ENCODE measurements around the gene TAF6. TPM values are rescaled to one million over a fixed set of nuclear protein-coding genes. Genes with fewer than 3 reads are reported as not detected.
"Not testable (repeated sequence)": the region's sequence is repeated elsewhere in the genome, so short reads cannot be mapped to it uniquely, and the experiment has no call there.

Gene TAF6
- total RNA-seq, 1 experiment from 2014 or later, result 34.3 TPM

- H3K9me2 ChIP-seq (replicated peaks; ENCODE audit: insufficient read depth, low read length); H3K27me3 ChIP-seq (ENCODE audit: low read length); H3K4me3 ChIP-seq (ENCODE audit: low read length); H2AFZ ChIP-seq (ENCODE audit: low read length); H4K20me1 ChIP-seq (ENCODE audit: insufficient read depth, low read depth, low read length); H3K9ac ChIP-seq (ENCODE audit: low read length); H3K36me3 ChIP-seq (ENCODE audit: insufficient read depth, low read length); H3K4me2 ChIP-seq (ENCODE audit: low read depth, low read length, poor library complexity, severe bottlenecking); H3K27ac ChIP-seq (ENCODE audit: low read length); DNase-seq; H3K9me3 ChIP-seq (ENCODE audit: low read length): not testable (repeated sequence)
- Histone ChIP-seq H3K79me2 (ENCODE audit: low read length) (peaks cover 21% of the 10 kb centered on the region), H3K4me1 (ENCODE audit: low read length) (peaks cover 15% of the 10 kb centered on the region)
Observed at GRCh38 chr7:100146350-100146749, 27.2 kb upstream of the TAF6 start.

GRCh38 chr7:100142461-100142860 lies 23.3 kb upstream of the TAF6 start:
- H3K27ac ChIP-seq (ENCODE audit: low read length), result no peak overlapping the region
- no peak overlapping the region for H3K4me3 ChIP-seq (ENCODE audit: low read length)
- H3K36me3 ChIP-seq (ENCODE audit: insufficient read depth, low read length), result no peaks in the 10 kb centered on the region
- H3K4me1 ChIP-seq (ENCODE audit: low read length), result peaks cover 8% of the 10 kb centered on the region
- no peak overlapping the region for H3K9ac ChIP-seq (ENCODE audit: low read length)
- H3K79me2 ChIP-seq (ENCODE audit: low read length), result no peaks in the 10 kb centered on the region
- no peak overlapping the region for H3K4me2 ChIP-seq (ENCODE audit: low read depth, low read length, poor library complexity, severe bottlenecking)
- no peak for DNase-seq
- no peaks in the 10 kb centered on the region for H3K9me3 ChIP-seq (ENCODE audit: low read length)
- no peaks in the 10 kb centered on the region for H3K9me2 ChIP-seq (replicated peaks; ENCODE audit: insufficient read depth, low read length)
- H2AFZ ChIP-seq (ENCODE audit: low read length), result no peak overlapping the region
- no peaks in the 10 kb centered on the region for H3K27me3 ChIP-seq (ENCODE audit: low read length)
- no peaks in the 10 kb centered on the region for H4K20me1 ChIP-seq (ENCODE audit: insufficient read depth, low read depth, low read length)

- no peak overlapping the region for H3K4me2 ChIP-seq (ENCODE audit: low read depth, low read length, poor library complexity, severe bottlenecking)
- H3K4me3 ChIP-seq (ENCODE audit: low read length), result no peak overlapping the region
- H3K9me3 ChIP-seq (ENCODE audit: low read length), result no peaks in the 10 kb centered on the region
- H4K20me1 ChIP-seq (ENCODE audit: insufficient read depth, low read depth, low read length), result no peaks in the 10 kb centered on the region
- peaks cover 8% of the 10 kb centered on the region for H3K4me1 ChIP-seq (ENCODE audit: low read length)
- no peak overlapping the region for H2AFZ ChIP-seq (ENCODE audit: low read length)
- H3K9me2 ChIP-seq (replicated peaks; ENCODE audit: insufficient read depth, low read length), result no peaks in the 10 kb centered on the region
- H3K36me3 ChIP-seq (ENCODE audit: insufficient read depth, low read length), result no peaks in the 10 kb centered on the region
- DNase-seq, result no peak
- no peaks in the 10 kb centered on the region for H3K79me2 ChIP-seq (ENCODE audit: low read length)
- no peak overlapping the region for H3K9ac ChIP-seq (ENCODE audit: low read length)
- no peak overlapping the region for H3K27ac ChIP-seq (ENCODE audit: low read length)
- H3K27me3 ChIP-seq (ENCODE audit: low read length), result no peaks in the 10 kb centered on the region
Observed at GRCh38 chr7:100141555-100141949, 22.4 kb upstream of the TAF6 start.

- Histone ChIP-seq H3K27me3 (ENCODE audit: low read length) (no peaks in the 10 kb centered on the region), H3K79me2 (ENCODE audit: low read length) (no peaks in the 10 kb centered on the region), H3K36me3 (ENCODE audit: insufficient read depth, low read length) (no peaks in the 10 kb centered on the region), H3K4me3 (ENCODE audit: low read length) (no peak overlapping the region), H3K4me2 (ENCODE audit: low read depth, low read length, poor library complexity, severe bottlenecking) (peak overlapping the region; percentile 36), H3K4me1 (ENCODE audit: low read length) (peaks cover 8% of the 10 kb centered on the region), H3K9me3 (ENCODE audit: low read length) (no peaks in the 10 kb centered on the region), H3K27ac (ENCODE audit: low read length) (no peak overlapping the region), H4K20me1 (ENCODE audit: insufficient read depth, low read depth, low read length) (no peaks in the 10 kb centered on the region), H3K9ac (ENCODE audit: low read length) (no peak overlapping the region), H3K9me2 (replicated peaks; ENCODE audit: insufficient read depth, low read length) (no peaks in the 10 kb centered on the region), H2AFZ (ENCODE audit: low read length) (no peak overlapping the region)
- DNase-seq, result no peak
Observed at GRCh38 chr7:100137851-100138760, 18.9 kb upstream of the TAF6 start.

- no peaks in the 10 kb centered on the region for H3K9me2 ChIP-seq (replicated peaks; ENCODE audit: insufficient read depth, low read length)
- DNase-seq, result peak; percentile 83
- no peaks in the 10 kb centered on the region for H3K9me3 ChIP-seq (ENCODE audit: low read length)
- H3K4me1 ChIP-seq (ENCODE audit: low read length), result peaks cover 12% of the 10 kb centered on the region
- H3K4me2 ChIP-seq (ENCODE audit: low read depth, low read length, poor library complexity, severe bottlenecking), result no peak overlapping the region
- no peak overlapping the region for H3K27ac ChIP-seq (ENCODE audit: low read length)
- H3K4me3 ChIP-seq (ENCODE audit: low read length), result no peak overlapping the region
- no peak overlapping the region for H3K9ac ChIP-seq (ENCODE audit: low read length)
- no peaks in the 10 kb centered on the region for H3K27me3 ChIP-seq (ENCODE audit: low read length)
- H3K79me2 ChIP-seq (ENCODE audit: low read length), result no peaks in the 10 kb centered on the region
- no peaks in the 10 kb centered on the region for H3K36me3 ChIP-seq (ENCODE audit: insufficient read depth, low read length)
- H4K20me1 ChIP-seq (ENCODE audit: insufficient read depth, low read depth, low read length), result no peaks in the 10 kb centered on the region
- no peak overlapping the region for H2AFZ ChIP-seq (ENCODE audit: low read length)
Observed at GRCh38 chr7:100132697-100133151, 13.6 kb upstream of the TAF6 start.

GRCh38 chr7:100132126-100132525 lies 13.0 kb upstream of the TAF6 start:
- H3K36me3 ChIP-seq (ENCODE audit: insufficient read depth, low read length), result no peaks in the 10 kb centered on the region
- H3K4me1 ChIP-seq (ENCODE audit: low read length), result peaks cover 17% of the 10 kb centered on the region
- H3K9ac ChIP-seq (ENCODE audit: low read length), result no peak overlapping the region
- no peaks in the 10 kb centered on the region for H3K27me3 ChIP-seq (ENCODE audit: low read length)
- H3K4me2 ChIP-seq (ENCODE audit: low read depth, low read length, poor library complexity, severe bottlenecking), result no peak overlapping the region
- H3K9me2 ChIP-seq (replicated peaks; ENCODE audit: insufficient read depth, low read length), result no peaks in the 10 kb centered on the region
- H2AFZ ChIP-seq (ENCODE audit: low read length), result no peak overlapping the region
- no peak overlapping the region for H3K4me3 ChIP-seq (ENCODE audit: low read length)
- no peak overlapping the region for H3K27ac ChIP-seq (ENCODE audit: low read length)
- no peaks in the 10 kb centered on the region for H4K20me1 ChIP-seq (ENCODE audit: insufficient read depth, low read depth, low read length)
- no peak for DNase-seq
- no peaks in the 10 kb centered on the region for H3K79me2 ChIP-seq (ENCODE audit: low read length)
- H3K9me3 ChIP-seq (ENCODE audit: low read length), result no peaks in the 10 kb centered on the region

- H3K9me2 ChIP-seq (replicated peaks; ENCODE audit: insufficient read depth, low read length), result no peaks in the 10 kb centered on the region
- peak overlapping the region; percentile 79 for H2AFZ ChIP-seq (ENCODE audit: low read length)
- peak; percentile 88 for DNase-seq
- peak overlapping the region; percentile 57 for H3K4me2 ChIP-seq (ENCODE audit: low read depth, low read length, poor library complexity, severe bottlenecking)
- no peaks in the 10 kb centered on the region for H4K20me1 ChIP-seq (ENCODE audit: insufficient read depth, low read depth, low read length)
- H3K27me3 ChIP-seq (ENCODE audit: low read length), result no peaks in the 10 kb centered on the region
- no peak overlapping the region for H3K4me3 ChIP-seq (ENCODE audit: low read length)
- no peak overlapping the region for H3K27ac ChIP-seq (ENCODE audit: low read length)
- peaks cover 4% of the 10 kb centered on the region; the same call in 1 of the 2 replicates for H3K79me2 ChIP-seq (ENCODE audit: low read length)
- peak overlapping the region; percentile 32; the same call in 1 of the 2 replicates for H3K9ac ChIP-seq (ENCODE audit: low read length)
- no peaks in the 10 kb centered on the region for H3K36me3 ChIP-seq (ENCODE audit: insufficient read depth, low read length)
- no peaks in the 10 kb centered on the region for H3K9me3 ChIP-seq (ENCODE audit: low read length)
- peaks cover 18% of the 10 kb centered on the region for H3K4me1 ChIP-seq (ENCODE audit: low read length)
Observed at GRCh38 chr7:100130608-100131453, 11.7 kb upstream of the TAF6 start.

GRCh38 chr7:100130220-100130607 lies 11.1 kb upstream of the TAF6 start:
- not testable (repeated sequence) for H3K4me3 ChIP-seq (ENCODE audit: low read length); H3K9ac ChIP-seq (ENCODE audit: low read length); H3K4me2 ChIP-seq (ENCODE audit: low read depth, low read length, poor library complexity, severe bottlenecking); H3K9me2 ChIP-seq (replicated peaks; ENCODE audit: insufficient read depth, low read length); H3K27ac ChIP-seq (ENCODE audit: low read length); H3K36me3 ChIP-seq (ENCODE audit: insufficient read depth, low read length); H3K9me3 ChIP-seq (ENCODE audit: low read length); DNase-seq; H3K27me3 ChIP-seq (ENCODE audit: low read length); H2AFZ ChIP-seq (ENCODE audit: low read length); H4K20me1 ChIP-seq (ENCODE audit: insufficient read depth, low read depth, low read length)
- H3K79me2 ChIP-seq (ENCODE audit: low read length), result peaks cover 10% of the 10 kb centered on the region
- H3K4me1 ChIP-seq (ENCODE audit: low read length), result peaks cover 24% of the 10 kb centered on the region

All from Karpas-422 (cell line).